HG02798 (cell line): Measurements from ENCODE around the gene KCNT2.
A peak's percentile ranks its signal among the peaks of the same experiment; 100 is the strongest.

Experiments
- ATAC-seq: cut with Tn5 transposase; IDR thresholded peaks from one replicate; pipeline ENCODE4 v1.9.1; 2021; ENCODE audit warnings: mild to moderate bottlenecking; ENCODE audit not compliant: unreplicated experiment, poor library complexity

Gene KCNT2

DNA sequence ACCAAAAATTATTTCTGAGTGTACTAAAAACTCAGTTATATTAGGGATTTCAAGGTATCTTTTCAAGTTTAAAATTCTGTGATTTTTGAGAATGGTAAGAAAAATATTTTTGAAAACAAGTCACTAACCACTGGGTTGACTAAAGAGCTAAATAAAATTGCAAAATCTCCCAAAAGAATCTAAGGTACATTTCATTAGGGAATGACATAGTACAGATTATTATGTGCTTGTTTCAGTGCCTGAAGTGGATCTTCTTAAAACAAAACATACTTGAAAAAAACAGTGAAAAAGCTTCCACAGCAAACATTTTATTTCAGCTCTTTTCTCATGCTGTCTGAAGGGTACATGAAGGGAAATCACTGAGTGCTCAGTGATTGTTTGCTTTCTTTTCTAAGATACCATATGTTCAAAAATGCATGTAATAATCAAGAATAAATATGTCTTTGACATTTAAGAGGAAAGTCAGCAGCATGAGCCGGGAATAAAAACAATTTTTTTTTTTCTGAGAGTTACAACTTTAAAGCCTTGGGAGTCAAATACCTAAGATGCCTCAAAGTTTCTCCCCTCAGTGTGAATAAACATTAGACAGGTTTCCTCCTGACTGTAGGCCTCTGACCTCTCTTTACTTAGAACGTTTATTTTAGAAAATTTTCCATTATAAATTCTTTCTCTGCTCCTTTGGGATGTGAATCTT lies 200.7 kb downstream of the KCNT2 start:
- no peak for ATAC-seq

DNA sequence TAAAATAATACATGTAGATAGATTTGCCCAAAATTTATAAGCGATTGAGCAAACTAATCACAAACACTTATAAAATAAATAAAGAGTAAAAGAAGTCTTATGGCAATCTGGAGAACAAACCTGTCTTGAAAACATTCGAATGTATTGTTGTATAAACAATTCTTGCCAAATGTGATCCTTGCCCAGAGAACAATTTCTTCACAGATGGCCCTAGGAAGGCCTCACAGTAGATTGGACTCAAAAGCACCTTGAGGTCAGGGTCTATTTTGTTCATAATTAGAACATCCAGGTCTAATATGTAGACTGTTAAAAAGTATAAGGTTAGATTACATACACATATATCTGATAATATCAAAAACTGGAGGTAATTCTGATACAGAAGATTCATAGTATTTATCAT lies 202.4 kb downstream of the KCNT2 start:
- no peak for ATAC-seq

DNA sequence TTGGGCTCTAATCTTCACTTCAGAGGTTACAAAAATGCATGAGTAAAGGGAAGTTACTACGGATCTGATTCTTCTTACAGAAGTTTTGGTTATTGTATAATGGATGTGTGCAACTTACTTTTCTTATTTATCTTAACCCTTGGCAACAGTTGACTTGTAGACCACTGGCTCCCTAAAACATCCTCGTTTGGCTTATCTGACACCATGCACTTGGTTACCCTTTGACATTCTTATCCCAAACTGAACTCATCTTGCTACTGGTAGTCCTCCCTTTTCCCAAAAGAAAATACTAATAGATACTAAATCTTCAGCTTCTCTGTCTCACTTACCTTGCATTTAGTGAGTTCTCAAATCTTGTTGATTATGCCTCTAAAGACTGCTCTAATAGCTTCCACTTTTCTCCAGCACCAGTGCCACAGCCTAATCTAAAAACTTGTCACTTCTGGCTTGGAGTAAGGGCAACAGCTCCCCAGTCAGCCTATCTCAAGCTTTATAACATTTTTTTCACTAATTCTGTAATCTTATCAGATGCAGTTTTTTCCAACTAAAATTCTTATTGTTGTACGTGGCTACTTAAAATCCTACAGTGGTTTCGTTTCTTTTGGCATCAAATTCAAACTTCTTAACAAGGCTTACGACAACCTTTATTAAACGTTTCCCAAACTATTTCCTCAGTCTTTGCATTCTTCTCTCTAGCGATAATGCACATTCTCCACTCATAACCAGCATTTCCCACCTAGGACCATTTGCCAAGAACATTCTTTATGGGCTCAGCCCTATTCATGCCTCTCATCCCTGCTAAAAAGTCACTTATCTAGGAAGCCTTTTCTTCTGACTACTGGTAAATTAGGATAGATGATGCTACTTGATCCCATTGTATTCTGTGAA lies 204.2 kb downstream of the KCNT2 start:
- no peak for ATAC-seq

DNA sequence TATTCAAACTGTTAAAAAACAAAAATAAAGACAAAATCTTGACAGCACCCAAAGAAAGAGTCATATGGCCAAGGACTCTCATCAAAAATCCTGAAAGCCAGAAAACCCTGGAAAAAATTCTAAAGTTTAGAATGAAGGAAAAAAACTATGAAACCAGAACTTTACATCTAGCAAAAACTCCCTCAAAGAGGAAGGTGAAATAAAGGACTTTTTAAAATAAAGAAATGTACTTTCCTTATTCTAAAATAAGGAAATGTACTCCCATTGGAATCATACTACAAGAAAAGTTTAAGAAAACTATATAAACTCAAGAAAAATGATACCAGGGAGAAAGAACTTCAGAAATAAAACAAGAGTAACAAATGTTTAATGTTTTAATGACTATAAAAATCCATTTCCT lies 206.3 kb downstream of the KCNT2 start:
- ATAC-seq: no peak

DNA sequence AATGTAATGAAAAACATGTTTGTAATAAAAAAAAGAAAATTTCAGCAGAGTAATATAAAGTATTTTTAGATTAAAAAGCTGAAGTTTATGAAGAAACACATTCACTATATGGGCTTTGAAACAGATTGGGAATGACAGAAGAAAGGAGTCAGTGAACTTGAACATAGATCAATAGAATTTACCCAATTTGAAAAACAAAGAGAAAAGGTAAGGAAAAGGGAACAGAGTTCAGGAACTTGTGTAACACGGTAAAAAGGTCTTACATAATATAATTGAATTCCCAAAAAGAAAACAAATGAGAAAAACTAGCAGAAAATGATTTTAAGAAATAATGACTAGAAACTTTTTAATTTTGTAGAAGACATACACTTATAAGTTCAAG lies 206.8 kb downstream of the KCNT2 start:
- no peak for ATAC-seq

DNA sequence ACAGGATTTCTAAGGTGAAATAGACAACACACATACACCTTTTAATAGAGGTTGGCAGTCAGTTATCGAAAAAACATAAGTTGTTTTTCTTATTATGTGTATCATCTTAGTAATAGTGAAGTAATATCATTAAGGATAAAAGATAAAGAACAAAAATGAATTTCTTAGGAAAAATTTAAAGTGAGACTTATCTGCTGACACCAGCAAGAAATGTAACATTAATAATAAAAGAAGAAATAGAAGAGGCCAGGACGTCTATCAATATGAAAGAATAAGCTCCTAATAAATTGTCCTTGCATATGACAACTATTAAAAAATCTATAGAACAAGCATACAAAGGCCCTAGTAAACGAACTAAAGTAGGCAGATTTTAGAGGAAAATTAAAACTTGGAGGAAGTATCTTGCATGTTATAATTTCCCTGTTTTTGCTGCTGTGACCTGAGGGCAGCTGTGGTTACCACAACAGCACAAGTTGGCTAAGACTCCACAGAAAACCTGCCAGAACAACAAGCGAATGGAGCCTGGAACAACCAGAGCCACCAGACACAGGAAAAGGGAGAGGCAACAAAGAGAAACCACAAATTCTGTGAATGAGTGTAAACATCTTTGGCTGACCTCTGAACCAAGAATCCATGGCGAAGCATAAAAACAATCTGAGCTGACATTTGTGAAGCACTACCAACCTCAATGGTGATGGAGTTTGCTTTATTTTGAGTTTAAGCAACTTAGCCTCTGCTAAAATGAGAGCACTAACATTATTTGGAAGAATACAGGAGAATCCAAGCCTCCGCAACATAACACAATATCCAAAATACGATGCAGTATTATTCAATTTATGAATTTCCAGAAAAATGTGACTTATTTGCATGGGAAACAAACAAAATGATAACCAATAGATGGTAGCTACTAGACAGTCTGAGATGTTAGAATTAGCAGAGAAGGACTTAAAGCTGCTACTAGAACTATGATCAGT lies 207.5 kb downstream of the KCNT2 start:
- no peak for ATAC-seq

DNA sequence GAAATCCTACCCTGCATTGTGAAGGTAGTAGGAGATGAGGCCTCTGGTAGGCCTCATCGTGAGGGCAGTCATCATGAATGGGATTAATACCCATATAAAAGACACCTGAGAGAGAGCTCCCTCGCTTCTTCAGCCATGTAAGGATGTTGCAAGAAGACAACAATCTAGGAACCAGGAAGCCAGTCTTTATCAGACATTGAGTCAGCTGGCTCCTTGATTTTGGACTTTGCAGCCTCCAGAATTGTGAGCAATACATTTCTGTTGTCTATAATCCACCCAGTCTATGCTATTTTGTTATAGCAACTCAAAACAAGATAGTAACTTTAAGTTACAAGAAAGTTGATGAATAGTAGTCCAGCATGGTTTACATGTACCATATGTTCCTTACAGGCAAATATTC lies 208.5 kb downstream of the KCNT2 start:
- no peak for ATAC-seq

DNA sequence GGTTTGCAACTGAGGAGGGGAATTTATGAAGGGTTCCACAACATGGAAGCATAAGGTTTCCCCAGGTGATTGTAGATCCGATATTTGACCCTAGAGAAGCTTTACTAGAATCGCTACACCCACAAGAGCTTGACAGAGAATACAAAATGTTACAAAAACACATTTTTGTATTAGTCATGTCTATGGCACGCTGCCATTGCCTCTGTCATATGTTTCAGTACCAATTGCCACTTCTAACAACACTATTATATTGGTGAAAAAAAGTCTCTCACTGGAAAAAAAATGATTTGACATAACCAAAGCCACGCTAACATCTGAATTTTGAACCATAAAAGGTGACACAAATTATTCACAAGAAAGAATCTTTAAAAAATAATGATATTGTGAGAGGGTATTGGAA lies 214.5 kb downstream of the KCNT2 start:
- no peak for ATAC-seq

DNA sequence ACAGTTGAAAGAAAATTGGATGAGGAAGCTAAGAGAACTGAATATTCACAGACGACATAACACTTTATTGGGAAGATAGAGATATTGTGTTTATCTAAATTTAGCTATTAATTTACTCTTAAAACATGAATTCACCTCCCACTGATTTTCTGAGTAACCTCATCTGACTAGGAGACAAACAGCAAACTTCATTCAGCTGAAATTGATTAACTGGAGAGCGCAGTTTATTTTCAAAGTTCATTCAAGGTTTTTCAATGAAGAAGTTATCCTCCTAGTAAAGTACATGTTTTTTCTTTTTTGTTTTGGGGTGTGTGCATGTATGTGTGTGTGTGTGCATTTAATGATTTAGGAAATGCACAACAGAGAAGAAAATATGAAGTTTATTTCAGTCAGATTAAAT lies 215.0 kb downstream of the KCNT2 start:
- no peak for ATAC-seq

DNA sequence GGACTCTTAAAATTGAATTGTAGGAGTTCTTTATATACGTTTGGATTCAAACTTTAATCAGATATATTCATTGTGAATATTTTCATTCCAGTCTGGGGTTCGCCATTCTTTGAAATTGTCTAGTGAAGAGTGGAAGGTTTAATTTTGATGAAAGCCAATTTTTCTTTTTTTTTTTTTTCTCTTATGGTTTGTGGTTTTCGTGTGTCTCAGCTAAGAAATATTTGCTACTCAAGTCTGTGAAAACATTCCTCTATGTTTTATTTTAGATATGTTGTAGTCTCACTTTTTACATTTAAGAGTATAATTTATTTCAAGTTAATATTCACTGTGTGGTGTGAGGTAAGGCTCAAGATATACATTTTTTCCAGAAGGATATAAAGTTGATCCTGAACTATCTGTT lies 220.5 kb downstream of the KCNT2 start:
- ATAC-seq: no peak

DNA sequence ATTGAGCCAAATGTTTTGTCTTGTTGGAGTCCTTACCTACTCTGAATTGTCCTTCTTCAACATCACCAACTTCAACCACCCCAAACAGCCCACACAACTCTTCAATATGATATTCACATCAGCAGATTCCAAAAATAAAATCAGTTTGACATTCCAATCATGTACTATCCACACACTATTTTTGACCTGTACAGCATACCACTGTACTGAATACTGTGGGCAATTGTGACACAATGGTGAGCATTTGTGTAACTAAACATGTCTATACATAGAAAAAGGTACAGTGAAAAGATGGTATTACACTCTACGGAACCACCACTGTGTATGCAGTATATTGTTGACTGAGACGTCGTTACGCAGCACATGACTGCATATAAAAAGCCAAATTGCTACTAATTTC lies 223.1 kb downstream of the KCNT2 start:
- no peak for ATAC-seq

DNA sequence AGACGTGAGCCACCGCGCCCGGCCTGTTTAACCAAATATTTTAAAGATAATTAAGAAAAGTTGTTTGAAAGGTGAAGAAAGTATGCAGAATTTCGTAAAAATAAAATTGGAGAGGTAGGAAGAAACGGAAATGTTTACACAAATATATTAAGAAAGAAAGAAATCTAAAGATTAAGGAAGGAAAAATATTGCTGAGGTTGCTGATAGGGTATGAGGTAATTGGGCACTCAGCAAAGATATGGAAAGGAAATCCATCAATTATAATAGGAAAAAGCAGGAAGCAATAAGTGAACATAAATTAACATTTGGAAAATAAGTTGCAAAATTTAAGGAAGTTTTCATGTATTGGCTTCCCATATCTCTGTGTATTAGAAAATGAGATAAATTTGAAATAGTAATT lies 225.9 kb downstream of the KCNT2 start:
- ATAC-seq: no peak

DNA sequence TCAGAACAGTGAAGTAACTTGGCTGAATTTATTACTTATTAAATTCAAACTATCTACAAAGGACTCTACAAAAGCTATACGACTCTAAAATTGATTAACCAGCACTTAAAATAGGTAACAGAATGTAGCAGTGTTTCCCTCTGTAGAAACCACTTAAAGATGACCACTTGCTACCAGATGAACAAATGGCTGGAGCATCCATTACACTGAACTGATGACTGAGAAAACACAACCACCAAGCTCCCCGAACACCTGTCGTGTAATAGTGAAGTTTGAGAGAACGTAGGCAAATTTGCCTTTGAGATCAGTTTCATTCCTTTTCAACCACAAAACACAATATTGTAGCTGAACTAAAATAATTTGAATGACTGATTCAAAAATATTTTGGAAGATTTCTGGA lies 226.7 kb downstream of the KCNT2 start:
- peak; percentile 65 for ATAC-seq

DNA sequence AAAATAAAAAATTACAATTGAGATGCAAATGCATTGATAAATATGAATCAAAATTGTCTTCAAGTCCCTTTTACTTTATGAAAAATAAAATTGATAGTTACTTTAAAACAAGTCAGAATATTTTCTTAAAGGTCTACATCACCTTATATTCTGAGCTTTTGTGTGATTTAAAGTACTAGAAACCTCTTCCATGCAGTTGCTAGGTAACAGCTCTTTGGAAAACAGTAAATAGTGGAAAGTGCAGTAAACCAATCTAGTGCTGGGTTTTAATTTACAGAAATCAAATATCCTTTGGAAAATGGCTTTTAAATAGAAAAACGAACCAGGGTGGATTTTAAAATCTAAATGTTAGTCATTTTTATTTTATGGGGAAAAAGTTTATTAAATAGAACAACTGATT lies 227.9 kb downstream of the KCNT2 start:
- ATAC-seq: no peak

DNA sequence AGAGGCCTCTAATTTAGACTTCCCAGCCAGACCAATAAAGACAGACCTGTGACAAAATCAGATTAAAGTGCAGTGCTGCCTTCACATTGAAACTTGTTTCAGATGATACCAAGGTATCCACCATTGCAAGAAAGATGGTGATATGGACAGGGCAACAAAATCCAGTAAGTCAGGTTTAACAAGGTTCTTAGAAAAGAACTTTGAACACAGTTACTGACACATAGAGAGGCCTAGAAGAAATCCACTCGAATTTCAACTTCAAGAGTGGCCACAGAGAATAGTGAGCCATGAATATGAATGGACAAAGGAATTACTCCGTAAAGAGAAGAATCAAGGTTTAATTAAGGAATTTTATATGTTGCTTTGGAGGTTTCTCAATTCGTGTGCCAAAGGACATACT lies 230.4 kb downstream of the KCNT2 start:
- no peak for ATAC-seq

DNA sequence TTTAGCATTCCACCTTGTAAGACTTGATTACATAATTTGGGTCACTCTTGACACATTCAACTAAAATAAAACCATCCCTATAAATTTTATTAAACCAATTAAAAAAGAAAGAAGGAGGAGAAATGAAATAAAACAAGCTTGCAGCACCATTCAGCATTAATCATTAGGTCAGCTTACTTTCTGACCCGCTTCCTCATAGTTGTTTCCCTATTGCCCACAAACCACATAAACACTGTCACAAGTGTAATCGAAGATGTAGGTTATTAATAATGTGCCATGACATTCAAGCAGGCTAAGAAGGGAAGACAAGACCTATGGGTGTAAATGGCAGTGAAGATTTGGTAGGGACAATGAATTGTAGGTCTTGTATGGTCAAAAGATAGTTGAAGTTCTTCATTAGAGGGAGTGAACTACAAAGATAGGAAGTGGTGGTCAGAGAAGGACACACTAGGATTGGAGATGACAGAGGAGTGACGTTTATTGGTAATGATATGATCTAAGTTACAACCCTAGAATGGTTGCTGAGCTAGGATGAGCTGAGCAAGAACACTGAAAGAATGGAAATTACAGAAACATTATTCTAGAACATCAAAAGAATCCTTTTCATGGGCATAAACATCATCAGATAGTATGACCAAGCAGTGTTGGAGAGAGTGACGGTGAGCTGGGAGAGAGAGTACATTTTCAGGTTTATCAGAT lies 231.5 kb downstream of the KCNT2 start:
- ATAC-seq: no peak

DNA sequence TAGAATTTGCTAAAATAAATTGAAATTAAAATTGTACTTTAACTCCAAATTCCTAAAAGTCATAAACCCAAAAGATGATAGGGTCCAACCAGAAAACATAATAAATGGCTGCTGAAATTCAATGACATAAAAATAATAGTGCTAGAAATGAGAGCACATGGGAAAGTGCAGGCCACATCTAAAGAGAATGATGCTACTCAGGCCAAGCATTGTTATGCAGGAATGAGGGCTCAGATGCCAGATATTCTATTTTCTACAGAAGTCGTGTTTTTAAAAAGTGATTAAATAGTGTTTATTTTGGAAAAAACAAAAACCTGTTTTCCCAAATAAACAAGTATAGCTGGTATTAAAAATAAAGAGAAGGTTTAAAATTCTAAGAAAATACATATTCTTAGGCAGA lies 234.4 kb downstream of the KCNT2 start:
- no peak for ATAC-seq

DNA sequence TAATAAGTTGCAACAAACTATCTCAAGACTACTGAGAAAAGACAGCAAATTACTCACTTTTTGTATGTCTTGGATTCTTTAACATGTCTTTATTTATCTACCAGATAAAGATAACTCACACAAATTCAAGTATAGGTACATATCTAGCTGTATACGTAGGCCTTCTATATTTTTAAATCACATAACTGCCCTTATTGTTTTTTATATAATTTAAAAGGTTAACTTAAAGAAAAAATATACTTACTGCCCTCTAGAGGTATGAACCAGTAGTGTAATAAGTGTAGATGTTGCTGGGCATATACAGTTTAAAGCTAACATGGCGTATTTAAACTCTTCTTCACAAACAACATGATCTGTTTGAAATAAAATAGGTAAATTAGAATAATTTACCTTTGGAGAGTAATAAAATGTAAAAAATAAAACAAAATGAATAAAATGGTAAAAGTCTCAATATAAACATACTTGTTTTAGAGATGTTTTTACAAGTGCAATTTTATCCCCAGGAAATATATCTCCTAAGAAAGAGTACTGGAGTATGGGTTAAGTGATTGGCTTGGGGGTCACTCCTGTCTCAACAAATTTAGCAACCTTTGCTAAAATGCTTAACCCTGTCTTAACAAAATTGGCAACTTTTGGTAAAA lies 235.2 kb downstream of the KCNT2 start:
- peak; percentile 87 for ATAC-seq

DNA sequence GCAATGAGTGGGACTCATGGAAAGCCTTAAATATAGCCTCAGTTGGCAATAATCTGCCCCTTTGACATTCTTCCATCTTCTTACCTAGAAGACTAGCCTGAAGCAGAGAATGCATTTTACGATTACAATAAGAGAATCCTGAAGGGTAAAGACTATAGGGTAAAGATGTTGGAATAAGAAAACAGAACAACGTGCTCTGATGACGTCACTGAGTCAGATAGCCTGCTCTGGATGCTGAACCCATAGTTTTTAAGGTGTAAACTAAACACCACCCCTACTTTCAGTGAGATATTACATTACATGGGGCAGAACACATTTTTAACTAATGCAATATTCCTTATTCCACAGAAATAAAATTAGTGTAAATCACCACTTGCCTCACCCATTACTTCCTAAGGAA lies 240.4 kb downstream of the KCNT2 start:
- no peak for ATAC-seq
